Aorta (tissue), 5 donors: ENCODE data around the gene PIGL. TPM values are rescaled to one million over a fixed set of nuclear protein-coding genes. Genes with fewer than 3 reads are reported as not detected.
A peak's percentile ranks its signal among the peaks of the same experiment; 100 is the strongest.

ENCODE experiments used
- ATAC-seq: fragments of 200-7000 bp; cut with Tn5 transposase; one replicate; pipeline ENCODE4 v1.9.1; 2022; ENCODE audit warnings: moderate library complexity; ENCODE audit not compliant: low FRiP score
- DNase-seq, 2 donors: peaks; one replicate each; pipeline ENCODE4 v3.0.0-alpha.2; 2020
- H3K27ac ChIP-seq, 2 donors: one replicate each; pipeline ENCODE4 v1.5.1; 2013; ENCODE audit warnings: low read length in 2 of 2, mild to moderate bottlenecking in 2 of 2, moderate library complexity in 2 of 2, control low read depth in 1 of 2, inconsistent platforms in 1 of 2, low read depth in 1 of 2
- H3K27me3 ChIP-seq, 2 donors: one replicate each; pipeline ENCODE4 v1.6.1; 2013; ENCODE audit warnings: control low read depth in 1 of 2, low read length in 1 of 2, mild to moderate bottlenecking in 1 of 2, moderate library complexity in 1 of 2; ENCODE audit not compliant: insufficient read depth in 2 of 2, control insufficient read depth in 1 of 2
- H3K36me3 ChIP-seq, 2 donors: one replicate each; pipeline ENCODE4 v1.6.1; 2013; ENCODE audit warnings: control low read depth in 1 of 2, low read length in 1 of 2, mild to moderate bottlenecking in 1 of 2; ENCODE audit not compliant: insufficient read depth in 2 of 2, control insufficient read depth in 1 of 2
- H3K4me1 ChIP-seq, 2 donors: one replicate each; pipeline ENCODE4 v1.6.1; 2013; ENCODE audit warnings: low read length in 2 of 2, control low read depth in 1 of 2, mild to moderate bottlenecking in 1 of 2, moderate library complexity in 1 of 2; ENCODE audit not compliant: insufficient read depth in 2 of 2, control insufficient read depth in 1 of 2
- H3K4me3 ChIP-seq, 2 donors: one replicate each; pipeline ENCODE4 v1.5.1; 2013; ENCODE audit warnings: low read length in 2 of 2, control low read depth in 1 of 2, mild to moderate bottlenecking in 1 of 2
- H3K9me3 ChIP-seq: one replicate; pipeline ENCODE4 v1.6.1; 2013; ENCODE audit warnings: mild to moderate bottlenecking, low read length; ENCODE audit not compliant: control insufficient read depth
- WGBS, 2 donors: extraction: QIAGEN DNeasy Blood & Tissue Kit; methylation state at CpG; one replicate each; pipeline ENCODE4 v1.1.7; 2013; 5-methylcytosine and 5-hydroxymethylcytosine counted together
- intact Hi-C, 2 donors: fragments of 100-400 bp; cut with DNase I; formaldehyde crosslinking; loops; one replicate each; pipeline versions ENCODE4 v1.14.2 to v1.15.0; 2022
- polyA plus RNA-seq, 2 donors: library from polyadenylated mRNA; stranded (reverse); fragments of 200-250 nt; gene quantifications; one replicate each; pipeline ENCODE4 v1.2.3, GENCODE V29; 2013
- total RNA-seq, 2 donors: library from RNA; stranded (reverse); fragmentation: NEBNext Ultra II Directional; extraction: Animal tissue kit (Norgen Biotek cat#: 25700); gene quantifications; one replicate each; pipeline ENCODE4 v1.2.1, GENCODE V29; 2021
- donor health status: healthy with polysubstance abuse.
- donor health status: Bipolar disorder and iron deficiency.
- donor health status: DM: no; HTN: no; CAD: no.
- donor health status: DM: no; HTN: no; CAD: no.
- donor health status: DM: yes; HTN: yes; CAD: no.

The PIGL gene
- total and polyA plus RNA-seq, 4 donors: 36.1 to 53.4 (median 53.3) TPM; not detected in 1

- intact Hi-C loops: no loop called here
- 95 to 97% methylated on average over 1 of the region's 1 CpG for WGBS, 2 donors
- H3K36me3 ChIP-seq: no peaks in the 10 kb centered on the region
These were observed 122.9 kb downstream of the PIGL start for GRCh38 chr17:16339959-16340358.

GRCh38 chr17:16342979-16343378 is 126.0 kb downstream of the PIGL start:
- no peak for DNase-seq
- no peaks in the 10 kb centered on the region for H3K36me3 ChIP-seq
- no peaks in the 10 kb centered on the region for H3K27me3 ChIP-seq
- ATAC-seq: no peak
- no peaks in the 10 kb centered on the region for H3K9me3 ChIP-seq
- H3K4me1 ChIP-seq: no peaks in the 10 kb centered on the region
- WGBS, 2 donors: 71 to 74% methylated on average over 4 of the region's 4 CpGs
- H3K4me3 ChIP-seq: no peak overlapping the region
- intact Hi-C loops: no loop called here
- no peak overlapping the region for H3K27ac ChIP-seq

More at GRCh38 chr17:16339959-16340358, 122.9 kb downstream of the PIGL start:
- H3K4me3 ChIP-seq: no peak overlapping the region
- no peaks in the 10 kb centered on the region for H3K4me1 ChIP-seq
- H3K9me3 ChIP-seq: no peaks in the 10 kb centered on the region
- DNase-seq (no peak), ATAC-seq (no peak)
- H3K27ac ChIP-seq: no peak overlapping the region
- H3K27me3 ChIP-seq: no peaks in the 10 kb centered on the region

GRCh38 chr17:16343569-16343968 is 126.6 kb downstream of the PIGL start:
- DNase-seq: no peak
- Histone ChIP-seq H3K4me3 (no peak overlapping the region), H3K4me1 (no peaks in the 10 kb centered on the region), H3K27me3 (no peaks in the 10 kb centered on the region), H3K9me3 (no peaks in the 10 kb centered on the region), H3K27ac (no peak overlapping the region), H3K36me3 (no peaks in the 10 kb centered on the region)
- 95 to 97% methylated on average over 3 of the region's 3 CpGs for WGBS, 2 donors
- intact Hi-C loops: no loop called here
- no peak for ATAC-seq

- no peaks in the 10 kb centered on the region for H3K9me3 ChIP-seq
- no peak overlapping the region for H3K4me3 ChIP-seq
- no peaks in the 10 kb centered on the region for H3K4me1 ChIP-seq
- intact Hi-C loops: no loop called here
- H3K27me3 ChIP-seq: no peaks in the 10 kb centered on the region
- no peak for ATAC-seq
- no peak for DNase-seq
- 78 to 82% methylated on average over 5 of the region's 5 CpGs for WGBS, 2 donors
- no peaks in the 10 kb centered on the region for H3K36me3 ChIP-seq
- no peak overlapping the region for H3K27ac ChIP-seq
These were observed 128.6 kb downstream of the PIGL start for GRCh38 chr17:16345565-16345964.

GRCh38 chr17:16346721-16347271 is 129.8 kb downstream of the PIGL start:
- Histone ChIP-seq H3K9me3 (no peaks in the 10 kb centered on the region), H3K36me3 (no peaks in the 10 kb centered on the region), H3K27ac (no peak overlapping the region), H3K4me1 (peaks cover 0 to 1% of the 10 kb centered on the region in 2 donors), H3K4me3 (no peak overlapping the region), H3K27me3 (no peaks in the 10 kb centered on the region)
- no peak for ATAC-seq
- intact Hi-C loops: no loop called here
- 94 to 95% methylated on average over 6 of the region's 6 CpGs for WGBS, 2 donors
- no peak for DNase-seq

- Histone ChIP-seq H3K27me3 (no peaks in the 10 kb centered on the region), H3K4me3 (no peak overlapping the region), H3K36me3 (no peaks in the 10 kb centered on the region), H3K27ac (no peak overlapping the region), H3K4me1 (peaks cover 0 to 4% of the 10 kb centered on the region in 2 donors), H3K9me3 (no peaks in the 10 kb centered on the region)
- DNase-seq (no peak), ATAC-seq (no peak)
- intact Hi-C loops: no loop called here
- 92 to 94% methylated on average over 6 of the region's 6 CpGs for WGBS, 2 donors
These were observed 131.6 kb downstream of the PIGL start for GRCh38 chr17:16348586-16348985.

- Histone ChIP-seq H3K36me3 (no peaks in the 10 kb centered on the region), H3K27ac (no peak overlapping the region), H3K9me3 (no peaks in the 10 kb centered on the region), H3K4me1 (peaks cover 0 to 4% of the 10 kb centered on the region in 2 donors), H3K4me3 (no peak overlapping the region), H3K27me3 (no peaks in the 10 kb centered on the region)
- ATAC-seq: no peak
- no peak for DNase-seq
- WGBS, 2 donors: 95 to 100% methylated on average over 5 of the region's 5 CpGs
- intact Hi-C loops: no loop called here
These were observed 132.4 kb downstream of the PIGL start for GRCh38 chr17:16349431-16349830.

- intact Hi-C loops: loop anchor here (5.0 to 10.0 kb wide), 3 partner anchors 65 to 137 kb away; partner anchors contain the start of genes NCOR1 (in 2 of the 2) and PIGL (in 2 of the 2)
- H3K27me3 ChIP-seq: no peaks in the 10 kb centered on the region
- ATAC-seq (no peak), DNase-seq (no peak)
- WGBS, 2 donors: 36 to 40% methylated on average over 10 of the region's 10 CpGs
- peaks cover 0 to 4% of the 10 kb centered on the region in 2 donors for H3K4me1 ChIP-seq
- no peak overlapping the region for H3K27ac ChIP-seq
- H3K36me3 ChIP-seq: no peaks in the 10 kb centered on the region
- H3K9me3 ChIP-seq: no peaks in the 10 kb centered on the region
- H3K4me3 ChIP-seq: peak overlapping the region; percentile 37 to 61
These were observed 134.8 kb downstream of the PIGL start for GRCh38 chr17:16351831-16352230.

GRCh38 chr17:16352303-16352666 is 135.3 kb downstream of the PIGL start:
- no peaks in the 10 kb centered on the region for H3K9me3 ChIP-seq
- peaks cover 0 to 4% of the 10 kb centered on the region in 2 donors for H3K4me1 ChIP-seq
- no peak for ATAC-seq
- intact Hi-C loops: loop anchor here (5.0 to 10.0 kb wide), 3 partner anchors 65 to 137 kb away; partner anchors contain the start of genes NCOR1 (in 2 of the 2) and PIGL (in 2 of the 2)
- DNase-seq: peak in 1 of 2 donors; percentile 77
- H3K4me3 ChIP-seq: peak overlapping the region; percentile 61 to 88
- no peaks in the 10 kb centered on the region for H3K27me3 ChIP-seq
- H3K36me3 ChIP-seq: no peaks in the 10 kb centered on the region
- 1% methylated on average over 25 of the region's 25 CpGs for WGBS, 2 donors
- no peak overlapping the region for H3K27ac ChIP-seq
